H1 (cell line): ENCODE results near the gene DAPK2. TPM values are rescaled to one million over a fixed set of nuclear protein-coding genes. Genes with fewer than 3 reads are reported as not detected.

Experiments
- JUND ChIP-seq: IDR thresholded peaks from 2 replicates; pipeline ENCODE4 v1.6.1; 2011; ENCODE audit warnings: mild to moderate bottlenecking, improper control_type of control experiment, low read length
- RAD21 ChIP-seq, 2 experiments: IDR thresholded peaks in 1 of 2; conservative IDR thresholded peaks in 1 of 2; 2 replicates each; pipeline ENCODE4 v1.6.1; 2011; ENCODE audit warnings: low read depth in 2 of 2, low read length in 2 of 2, improper control_type of control experiment in 1 of 2, inconsistent platforms in 1 of 2, mild to moderate bottlenecking in 1 of 2, moderate library complexity in 1 of 2
- RBBP5 ChIP-seq: IDR thresholded peaks from 2 replicates; pipeline ENCODE4 v1.7.1; 2012; ENCODE audit warnings: low read depth, mild to moderate bottlenecking, inconsistent platforms, low read length, moderate library complexity, borderline replicate concordance
- RXRA ChIP-seq: IDR thresholded peaks from 2 replicates; pipeline ENCODE4 v1.6.1; 2011; ENCODE audit warnings: low read depth, mild to moderate bottlenecking, low read length, moderate library complexity; ENCODE audit not compliant: insufficient read depth
- polyA plus RNA-seq, 7 experiments: library from polyadenylated mRNA; depleted of rRNA in 3 of 7; stranded (reverse) in 5 of 7; unstranded in 2 of 7; fragments of >200 nt in 5 of 7; fragments of 200-250 nt in 2 of 7; gene quantifications; 1 replicate in 5 of 7; 2 replicates in 1 of 7; 4 replicates in 1 of 7; pipeline versions ENCODE4 v1.2.1 to v1.2.3, GENCODE V29; 2011 to 2013; ENCODE audit warnings: missing spikeins in 2 of 7, mixed read lengths in 2 of 7
- total RNA-seq: library from RNA; stranded (reverse); fragmentation: NEBNext Ultra II Directional; extraction: Animal tissue kit (Norgen Biotek cat#: 25700); gene quantifications from 2 replicates; pipeline ENCODE4 v1.2.1, GENCODE V29; 2021

DAPK2 gene
- total and polyA plus RNA-seq, 2 of the 8 experiments (the other 6 are each of a cell fraction or from before 2014, with no cell fraction given), result 1.8 to 2.9 TPM

- no peak for TF ChIP-seq RXRA
- no peak for TF ChIP-seq RBBP5
- no peak for TF ChIP-seq JUND
- TF ChIP-seq RAD21 (IDR thresholded peaks at IDR 0.05 in 1 of 2, conservative IDR thresholded peaks at IDR 0.05 in 1 of 2; ENCODE audit: low read depth in 2 of 2, low read length in 2 of 2), result no peak
- TF ChIP-seq, all 59 proteins: peak for 0
Measured at GRCh38 chr15:64051093-64051402, 4.8 kb upstream of the DAPK2 start (continued).
